Fibroblast of lung (primary cell): ENCODE data around the gene LRRC15. TPM values are rescaled to one million over a fixed set of nuclear protein-coding genes. Genes with fewer than 3 reads are reported as not detected.

ENCODE experiments used
- DNase-seq, 2 donors: peaks; one replicate each; pipeline versions ENCODE4 v3.0.0 to v3.0.0-alpha.2; 2010; ENCODE audit warnings: low read depth in 2 of 2
- H2AFZ ChIP-seq: 2 replicates; pipeline ENCODE4 v1.5.1; 2012; ENCODE audit warnings: low read length, control low read depth, inconsistent platforms
- H3K27ac ChIP-seq: 2 replicates; pipeline ENCODE4 v1.5.1; 2011; ENCODE audit warnings: low read length, control low read depth; ENCODE audit not compliant: insufficient read depth
- H3K27me3 ChIP-seq: 2 replicates; pipeline ENCODE4 v1.5.1; 2011; ENCODE audit warnings: mild to moderate bottlenecking, low read length; ENCODE audit not compliant: control insufficient read depth, insufficient read depth
- H3K36me3 ChIP-seq: 2 replicates; pipeline ENCODE4 v1.5.1; 2011; ENCODE audit warnings: low read length; ENCODE audit not compliant: control insufficient read depth, insufficient read depth
- H3K4me1 ChIP-seq: 2 replicates; pipeline ENCODE4 v1.5.1; 2011; ENCODE audit warnings: low read length; ENCODE audit not compliant: control insufficient read depth, insufficient read depth; ENCODE audit errors: extremely low read depth
- H3K4me2 ChIP-seq: 2 replicates; pipeline ENCODE4 v1.5.1; 2011; ENCODE audit warnings: low read length, control low read depth; ENCODE audit not compliant: insufficient read depth; ENCODE audit errors: extremely low read depth
- H3K4me3 ChIP-seq, 4 experiments: fragments of 200-600 bp in 1 of 4; sonication (generic) in 1 of 4; replicated peaks in 1 of 4; 2 replicates each; pipeline ENCODE4 v1.5.1; 2011 to 2016; ENCODE audit warnings: low read length in 4 of 4, low read depth in 3 of 4, mild to moderate bottlenecking in 3 of 4, control low read depth in 2 of 4, inconsistent platforms in 1 of 4, mixed read lengths in 1 of 4; ENCODE audit not compliant: insufficient read depth in 1 of 4; ENCODE audit errors: control extremely low read depth in 1 of 4
- H3K79me2 ChIP-seq: 2 replicates; pipeline ENCODE4 v1.5.1; 2012; ENCODE audit warnings: mild to moderate bottlenecking, low read length, inconsistent platforms; ENCODE audit not compliant: control insufficient read depth, insufficient read depth
- H3K9ac ChIP-seq: 2 replicates; pipeline ENCODE4 v1.5.1; 2011; ENCODE audit warnings: mild to moderate bottlenecking, low read length, control low read depth; ENCODE audit not compliant: insufficient read depth
- H3K9me3 ChIP-seq: 2 replicates; pipeline ENCODE4 v1.5.1; 2012; ENCODE audit warnings: low read depth, low read length; ENCODE audit not compliant: control insufficient read depth, insufficient read depth
- H4K20me1 ChIP-seq: 2 replicates; pipeline ENCODE4 v1.5.1; 2011; ENCODE audit warnings: low read length; ENCODE audit not compliant: control insufficient read depth, insufficient read depth; ENCODE audit errors: extremely low read depth
- CTCF ChIP-seq, 2 donors: IDR thresholded peaks in 1 of 2; conservative IDR thresholded peaks in 1 of 2; 1 replicate in 1 of 2; 2 replicates in 1 of 2; pipeline ENCODE4 v1.5.1; 2011 to 2012; ENCODE audit warnings: low read length in 2 of 2, control low read depth in 1 of 2, inconsistent platforms in 1 of 2, low read depth in 1 of 2, mild to moderate bottlenecking in 1 of 2
- EZH2 ChIP-seq: IDR thresholded peaks from 2 replicates; pipeline ENCODE4 v1.5.1; 2012; ENCODE audit warnings: low read length, control low read depth, mild to moderate bottlenecking; ENCODE audit errors: missing control alignments
- polyA plus RNA-seq, 2 donors: library from polyadenylated mRNA; depleted of rRNA in 1 of 2; stranded (reverse) in 1 of 2; unstranded in 1 of 2; fragments of >200 nt; gene quantifications; 2 replicates each; pipeline ENCODE4 v1.2.1, GENCODE V29; 2011 to 2012; ENCODE audit warnings: missing spikeins in 1 of 2
- total RNA-seq: library from RNA; depleted of rRNA; stranded (reverse); fragments of >200 nt; gene quantifications from 2 replicates; pipeline ENCODE4 v1.2.1, GENCODE V29; 2014

The LRRC15 gene
- total and polyA plus RNA-seq, 2 donors (not counting 1 experiment from before 2014, with no cell fraction given), result 0.58 to 2.3 TPM

- Histone ChIP-seq H3K9ac (no peak overlapping the region), H3K9me3 (no peaks in the 10 kb centered on the region), H3K79me2 (no peaks in the 10 kb centered on the region), H3K36me3 (no peaks in the 10 kb centered on the region), H4K20me1 (no peaks in the 10 kb centered on the region), H3K4me2 (no peak overlapping the region), H3K27me3 (peaks cover 69% of the 10 kb centered on the region), H2AFZ (no peak overlapping the region), H3K4me3 (no peak overlapping the region), H3K4me1 (peaks cover 6% of the 10 kb centered on the region), H3K27ac (no peak overlapping the region)
- DNase-seq, result peak; percentile 41 to 61
- TF ChIP-seq EZH2 (no peak), CTCF (conservative IDR thresholded peaks at IDR 0.05 in 1 of 2, IDR thresholded peaks at IDR 0.05 in 1 of 2; ENCODE audit: low read depth in 1 of 2, low read length in 2 of 2) (no peak)
These were observed 55.8 kb downstream of the LRRC15 start for GRCh38 chr3:194313560-194314387.

GRCh38 chr3:194312743-194313281, 56.7 kb downstream of the LRRC15 start:
- H3K4me2 ChIP-seq, result no peak overlapping the region
- H2AFZ ChIP-seq, result no peak overlapping the region
- H3K36me3 ChIP-seq, result no peaks in the 10 kb centered on the region
- no peak overlapping the region for H3K4me3 ChIP-seq
- no peak overlapping the region for H3K27ac ChIP-seq
- DNase-seq, result peak; percentile 53 to 85
- no peaks in the 10 kb centered on the region for H3K9me3 ChIP-seq
- no peak overlapping the region for H3K9ac ChIP-seq
- no peaks in the 10 kb centered on the region for H4K20me1 ChIP-seq
- no peak for TF ChIP-seq CTCF (conservative IDR thresholded peaks at IDR 0.05 in 1 of 2, IDR thresholded peaks at IDR 0.05 in 1 of 2; ENCODE audit: low read depth in 1 of 2, low read length in 2 of 2)
- peaks cover 69% of the 10 kb centered on the region for H3K27me3 ChIP-seq
- peaks cover 6% of the 10 kb centered on the region for H3K4me1 ChIP-seq
- no peaks in the 10 kb centered on the region for H3K79me2 ChIP-seq

- no peak for DNase-seq
- H3K27ac ChIP-seq, result no peak overlapping the region
- peaks cover 6% of the 10 kb centered on the region for H3K4me1 ChIP-seq
- no peaks in the 10 kb centered on the region for H3K36me3 ChIP-seq
- H4K20me1 ChIP-seq, result no peaks in the 10 kb centered on the region
- no peaks in the 10 kb centered on the region for H3K9me3 ChIP-seq
- peaks cover 72% of the 10 kb centered on the region for H3K27me3 ChIP-seq
- no peak overlapping the region for H3K4me3 ChIP-seq
- no peak for TF ChIP-seq CTCF (conservative IDR thresholded peaks at IDR 0.05 in 1 of 2, IDR thresholded peaks at IDR 0.05 in 1 of 2; ENCODE audit: low read depth in 1 of 2, low read length in 2 of 2)
- TF ChIP-seq EZH2, result no peak
- no peak overlapping the region for H3K9ac ChIP-seq
- H3K79me2 ChIP-seq, result no peaks in the 10 kb centered on the region
- no peak overlapping the region for H2AFZ ChIP-seq
- H3K4me2 ChIP-seq, result no peak overlapping the region
These were observed 57.3 kb downstream of the LRRC15 start for GRCh38 chr3:194312186-194312742.
